ENCODE measurements around the gene MFSD2B. TPM values are rescaled to one million over a fixed set of nuclear protein-coding genes. Genes with fewer than 3 reads are reported as not detected.

MFSD2B gene
- total RNA-seq, 1 experiment from 2014 or later, result 0.42 TPM

DNA sequence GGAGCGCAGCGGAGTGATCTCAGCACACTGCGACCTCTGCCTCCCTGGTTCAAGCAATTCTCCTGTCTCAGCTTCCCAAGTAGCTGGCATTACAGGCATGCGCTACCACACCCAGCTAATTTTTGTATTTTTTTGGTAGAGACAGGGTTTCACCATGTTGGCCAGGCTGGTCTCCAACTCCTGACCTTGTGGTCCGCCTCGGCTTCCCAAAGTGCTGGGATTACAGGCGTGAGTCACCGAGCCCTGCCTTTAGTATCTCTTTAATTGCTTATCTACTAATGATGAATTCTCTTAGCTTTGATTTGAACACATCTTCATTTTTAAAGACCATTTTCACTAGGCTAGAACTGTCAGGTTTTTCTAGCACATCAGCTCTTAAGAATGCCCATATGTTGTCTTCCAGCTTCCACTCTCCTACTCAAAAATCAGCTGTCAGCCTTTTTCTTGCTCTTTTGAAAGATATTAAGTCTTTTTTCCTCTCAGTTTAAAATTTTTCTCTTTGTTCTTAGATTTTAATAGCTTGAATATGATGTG lies 16.1 kb upstream of the MFSD2B start:
- Mint-ChIP-seq H3K9me3 (no peaks in the 10 kb centered on the region), H3K4me3 (no peak overlapping the region), H3K4me1 (peaks cover 30% of the 10 kb centered on the region), H3K27me3 (ENCODE audit: low read depth) (no peaks in the 10 kb centered on the region), H3K27ac (peak overlapping the region; percentile 38; the same call in 1 of the 2 replicates), H3K36me3 (no peaks in the 10 kb centered on the region)
- TF ChIP-seq ZNF317 (CRISPR knock-in tag; IDR thresholded peaks at IDR 0.05; ENCODE audit: borderline replicate concordance, low read depth) (peak; percentile 57; the same call in 1 of the 2 replicates), MYBL2 (CRISPR knock-in tag; IDR thresholded peaks at IDR 0.05) (no peak)
- TF ChIP-seq, protein P1, sequence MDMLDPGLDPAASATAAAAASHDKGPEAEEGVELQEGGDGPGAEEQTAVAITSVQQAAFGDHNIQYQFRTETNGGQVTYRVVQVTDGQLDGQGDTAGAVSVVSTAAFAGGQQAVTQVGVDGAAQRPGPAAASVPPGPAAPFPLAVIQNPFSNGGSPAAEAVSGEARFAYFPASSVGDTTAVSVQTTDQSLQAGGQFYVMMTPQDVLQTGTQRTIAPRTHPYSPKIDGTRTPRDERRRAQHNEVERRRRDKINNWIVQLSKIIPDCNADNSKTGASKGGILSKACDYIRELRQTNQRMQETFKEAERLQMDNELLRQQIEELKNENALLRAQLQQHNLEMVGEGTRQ (CRISPR knock-in tag; IDR thresholded peaks at IDR 0.05), result no peak
- no peak for ATAC-seq
- no peak for DNase-seq (ENCODE audit: low spot score)
- ChIA-PET POLR2A (no interaction called here), CTCF (interaction anchor here (1.2 to 1.9 kb wide), 4 partner anchors 32 to 169 kb away, joined by 3 to 10 read pairs (median 4); partner anchors contain the start of gene ATAD2B)

DNA sequence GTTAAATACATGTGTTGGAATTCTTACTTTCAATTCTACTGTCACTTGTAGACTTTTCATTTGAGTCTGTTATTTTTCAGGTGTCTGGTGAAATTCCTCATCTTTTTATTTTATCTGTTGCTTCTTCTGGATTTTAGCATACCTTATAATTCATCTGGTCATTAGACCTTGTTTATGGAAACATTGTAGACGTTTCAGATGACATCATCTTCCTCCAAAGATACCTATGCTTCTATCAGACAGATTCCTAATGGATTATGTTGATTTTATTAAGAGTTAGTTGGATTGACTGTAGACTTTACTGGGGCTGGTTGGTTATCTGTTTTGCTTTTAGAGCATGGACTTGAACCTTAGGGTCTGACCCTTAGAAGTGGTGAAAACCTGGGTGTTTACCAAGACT lies 15.3 kb upstream of the MFSD2B start:
- DNase-seq (ENCODE audit: low spot score) (no peak), ATAC-seq (no peak)
- peak overlapping the region; percentile 69; the same call in 1 of the 2 replicates for H3K27ac Mint-ChIP-seq
- TF ChIP-seq, protein P2, sequence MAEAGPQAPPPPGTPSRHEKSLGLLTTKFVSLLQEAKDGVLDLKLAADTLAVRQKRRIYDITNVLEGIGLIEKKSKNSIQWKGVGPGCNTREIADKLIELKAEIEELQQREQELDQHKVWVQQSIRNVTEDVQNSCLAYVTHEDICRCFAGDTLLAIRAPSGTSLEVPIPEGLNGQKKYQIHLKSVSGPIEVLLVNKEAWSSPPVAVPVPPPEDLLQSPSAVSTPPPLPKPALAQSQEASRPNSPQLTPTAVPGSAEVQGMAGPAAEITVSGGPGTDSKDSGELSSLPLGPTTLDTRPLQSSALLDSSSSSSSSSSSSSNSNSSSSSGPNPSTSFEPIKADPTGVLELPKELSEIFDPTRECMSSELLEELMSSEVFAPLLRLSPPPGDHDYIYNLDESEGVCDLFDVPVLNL (CRISPR knock-in tag; IDR thresholded peaks at IDR 0.05; ENCODE audit: borderline replicate concordance, low read depth), result no peak
- TF ChIP-seq JAZF1 (CRISPR knock-in tag; IDR thresholded peaks at IDR 0.05), result no peak
- TF ChIP-seq ZNF317 (CRISPR knock-in tag; IDR thresholded peaks at IDR 0.05; ENCODE audit: borderline replicate concordance, low read depth), result no peak
- TF ChIP-seq, protein P3, sequence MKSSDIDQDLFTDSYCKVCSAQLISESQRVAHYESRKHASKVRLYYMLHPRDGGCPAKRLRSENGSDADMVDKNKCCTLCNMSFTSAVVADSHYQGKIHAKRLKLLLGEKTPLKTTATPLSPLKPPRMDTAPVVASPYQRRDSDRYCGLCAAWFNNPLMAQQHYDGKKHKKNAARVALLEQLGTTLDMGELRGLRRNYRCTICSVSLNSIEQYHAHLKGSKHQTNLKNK (CRISPR knock-in tag; IDR thresholded peaks at IDR 0.05), result no peak
- TF ChIP-seq NR2C2 (CRISPR knock-in tag; IDR thresholded peaks at IDR 0.05), result no peak
- TF ChIP-seq, protein P4, sequence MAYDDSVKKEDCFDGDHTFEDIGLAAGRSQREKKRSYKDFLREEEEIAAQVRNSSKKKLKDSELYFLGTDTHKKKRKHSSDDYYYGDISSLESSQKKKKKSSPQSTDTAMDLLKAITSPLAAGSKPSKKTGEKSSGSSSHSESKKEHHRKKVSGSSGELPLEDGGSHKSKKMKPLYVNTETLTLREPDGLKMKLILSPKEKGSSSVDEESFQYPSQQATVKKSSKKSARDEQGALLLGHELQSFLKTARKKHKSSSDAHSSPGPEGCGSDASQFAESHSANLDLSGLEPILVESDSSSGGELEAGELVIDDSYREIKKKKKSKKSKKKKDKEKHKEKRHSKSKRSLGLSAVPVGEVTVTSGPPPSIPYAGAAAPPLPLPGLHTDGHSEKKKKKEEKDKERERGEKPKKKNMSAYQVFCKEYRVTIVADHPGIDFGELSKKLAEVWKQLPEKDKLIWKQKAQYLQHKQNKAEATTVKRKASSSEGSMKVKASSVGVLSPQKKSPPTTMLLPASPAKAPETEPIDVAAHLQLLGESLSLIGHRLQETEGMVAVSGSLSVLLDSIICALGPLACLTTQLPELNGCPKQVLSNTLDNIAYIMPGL (CRISPR knock-in tag; IDR thresholded peaks at IDR 0.05), result no peak
- no peak for TF ChIP-seq ZNF219 (CRISPR knock-in tag; IDR thresholded peaks at IDR 0.05; ENCODE audit: borderline replicate concordance)
- TF ChIP-seq FOXJ3 (CRISPR knock-in tag; IDR thresholded peaks at IDR 0.05; ENCODE audit: borderline replicate concordance), result no peak
- TF ChIP-seq SP1 (CRISPR knock-in tag; conservative IDR thresholded peaks at IDR 0.05), result no peak
- TF ChIP-seq ELF4 (CRISPR knock-in tag; IDR thresholded peaks at IDR 0.05; ENCODE audit: low read depth), result no peak
- POLR2A ChIA-PET, result no interaction called here
- H3K9me3 Mint-ChIP-seq, result no peaks in the 10 kb centered on the region
- H3K36me3 Mint-ChIP-seq, result peaks cover under 1% of the 10 kb centered on the region
- H3K4me3 Mint-ChIP-seq, result no peak overlapping the region
- CTCF ChIA-PET, result interaction anchor here (0.7 to 1.9 kb wide), 4 partner anchors 16 to 189 kb away, joined by 3 to 10 read pairs (median 4); partner anchors contain the start of gene ATAD2B
- H3K27me3 Mint-ChIP-seq (ENCODE audit: low read depth), result no peaks in the 10 kb centered on the region
- peaks cover 30% of the 10 kb centered on the region for H3K4me1 Mint-ChIP-seq

DNA sequence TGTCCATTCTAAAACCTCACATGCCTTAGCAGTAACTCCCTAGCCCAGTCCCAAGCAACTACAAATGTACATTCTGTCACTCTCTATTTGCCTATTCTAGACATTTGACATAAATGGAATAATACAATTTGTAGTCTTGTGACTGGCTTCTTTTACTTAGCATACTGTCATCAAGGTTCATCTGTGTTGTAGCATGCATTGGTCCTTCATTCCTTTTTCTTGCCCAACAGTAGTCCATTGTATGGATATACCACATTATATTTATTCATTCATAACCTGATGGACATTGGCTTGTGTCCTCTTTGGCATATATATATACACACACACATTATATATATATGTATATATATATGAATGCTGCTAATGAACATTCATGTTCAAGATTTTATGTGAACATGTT lies 2.2 kb upstream of the MFSD2B start:
- POLR2A ChIA-PET, result no interaction called here
- no peak overlapping the region for H3K27ac Mint-ChIP-seq
- DNase-seq (ENCODE audit: low spot score) (no peak), ATAC-seq (no peak)
- H3K4me1 Mint-ChIP-seq, result peaks cover 21% of the 10 kb centered on the region
- H3K36me3 Mint-ChIP-seq, result no peaks in the 10 kb centered on the region
- peaks cover 9% of the 10 kb centered on the region for H3K27me3 Mint-ChIP-seq (ENCODE audit: low read depth)
- H3K9me3 Mint-ChIP-seq, result no peaks in the 10 kb centered on the region
- no peak overlapping the region for H3K4me3 Mint-ChIP-seq
- CTCF ChIA-PET, result no interaction called here
- TF ChIP-seq, protein P2 (CRISPR knock-in tag; IDR thresholded peaks at IDR 0.05; ENCODE audit: borderline replicate concordance, low read depth), result no peak
- TF ChIP-seq TEAD4 (CRISPR knock-in tag; IDR thresholded peaks at IDR 0.05) (no peak), SMAD4 (CRISPR knock-in tag; IDR thresholded peaks at IDR 0.05) (no peak), CREB1 (CRISPR knock-in tag; IDR thresholded peaks at IDR 0.05) (no peak), SP1 (CRISPR knock-in tag; conservative IDR thresholded peaks at IDR 0.05) (no peak)
- TF ChIP-seq, protein P5, sequence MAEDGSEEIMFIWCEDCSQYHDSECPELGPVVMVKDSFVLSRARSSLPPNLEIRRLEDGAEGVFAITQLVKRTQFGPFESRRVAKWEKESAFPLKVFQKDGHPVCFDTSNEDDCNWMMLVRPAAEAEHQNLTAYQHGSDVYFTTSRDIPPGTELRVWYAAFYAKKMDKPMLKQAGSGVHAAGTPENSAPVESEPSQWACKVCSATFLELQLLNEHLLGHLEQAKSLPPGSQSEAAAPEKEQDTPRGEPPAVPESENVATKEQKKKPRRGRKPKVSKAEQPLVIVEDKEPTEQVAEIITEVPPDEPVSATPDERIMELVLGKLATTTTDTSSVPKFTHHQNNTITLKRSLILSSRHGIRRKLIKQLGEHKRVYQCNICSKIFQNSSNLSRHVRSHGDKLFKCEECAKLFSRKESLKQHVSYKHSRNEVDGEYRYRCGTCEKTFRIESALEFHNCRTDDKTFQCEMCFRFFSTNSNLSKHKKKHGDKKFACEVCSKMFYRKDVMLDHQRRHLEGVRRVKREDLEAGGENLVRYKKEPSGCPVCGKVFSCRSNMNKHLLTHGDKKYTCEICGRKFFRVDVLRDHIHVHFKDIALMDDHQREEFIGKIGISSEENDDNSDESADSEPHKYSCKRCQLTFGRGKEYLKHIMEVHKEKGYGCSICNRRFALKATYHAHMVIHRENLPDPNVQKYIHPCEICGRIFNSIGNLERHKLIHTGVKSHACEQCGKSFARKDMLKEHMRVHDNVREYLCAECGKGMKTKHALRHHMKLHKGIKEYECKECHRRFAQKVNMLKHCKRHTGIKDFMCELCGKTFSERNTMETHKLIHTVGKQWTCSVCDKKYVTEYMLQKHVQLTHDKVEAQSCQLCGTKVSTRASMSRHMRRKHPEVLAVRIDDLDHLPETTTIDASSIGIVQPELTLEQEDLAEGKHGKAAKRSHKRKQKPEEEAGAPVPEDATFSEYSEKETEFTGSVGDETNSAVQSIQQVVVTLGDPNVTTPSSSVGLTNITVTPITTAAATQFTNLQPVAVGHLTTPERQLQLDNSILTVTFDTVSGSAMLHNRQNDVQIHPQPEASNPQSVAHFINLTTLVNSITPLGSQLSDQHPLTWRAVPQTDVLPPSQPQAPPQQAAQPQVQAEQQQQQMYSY (CRISPR knock-in tag; IDR thresholded peaks at IDR 0.05), result no peak
- TF ChIP-seq, protein P6, sequence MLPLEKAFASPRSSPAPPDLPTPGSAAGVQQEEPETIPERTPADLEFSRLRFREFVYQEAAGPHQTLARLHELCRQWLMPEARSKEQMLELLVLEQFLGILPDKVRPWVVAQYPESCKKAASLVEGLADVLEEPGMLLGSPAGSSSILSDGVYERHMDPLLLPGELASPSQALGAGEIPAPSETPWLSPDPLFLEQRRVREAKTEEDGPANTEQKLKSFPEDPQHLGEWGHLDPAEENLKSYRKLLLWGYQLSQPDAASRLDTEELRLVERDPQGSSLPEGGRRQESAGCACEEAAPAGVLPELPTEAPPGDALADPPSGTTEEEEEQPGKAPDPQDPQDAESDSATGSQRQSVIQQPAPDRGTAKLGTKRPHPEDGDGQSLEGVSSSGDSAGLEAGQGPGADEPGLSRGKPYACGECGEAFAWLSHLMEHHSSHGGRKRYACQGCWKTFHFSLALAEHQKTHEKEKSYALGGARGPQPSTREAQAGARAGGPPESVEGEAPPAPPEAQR (CRISPR knock-in tag; IDR thresholded peaks at IDR 0.05), result no peak
- TF ChIP-seq, protein P7, sequence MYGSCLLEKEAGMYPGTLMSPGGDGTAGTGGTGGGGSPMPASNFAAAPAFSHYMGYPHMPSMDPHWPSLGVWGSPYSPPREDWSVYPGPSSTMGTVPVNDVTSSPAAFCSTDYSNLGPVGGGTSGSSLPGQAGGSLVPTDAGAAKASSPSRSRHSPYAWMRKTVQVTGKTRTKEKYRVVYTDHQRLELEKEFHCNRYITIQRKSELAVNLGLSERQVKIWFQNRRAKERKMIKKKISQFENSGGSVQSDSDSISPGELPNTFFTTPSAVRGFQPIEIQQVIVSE (CRISPR knock-in tag; IDR thresholded peaks at IDR 0.05; ENCODE audit: borderline replicate concordance), result no peak

Measured in WTC11 (cell line).